ENCODE data around the gene GPATCH1. TPM values are rescaled to one million over a fixed set of nuclear protein-coding genes. Genes with fewer than 3 reads are reported as not detected.

GPATCH1 gene
- total RNA-seq, 4 donors from 2014 or later, result 5.4 to 8.9 (median 7.3) TPM

- no peaks in the 10 kb centered on the region for H3K27me3 ChIP-seq
- H3K36me3 ChIP-seq, result no peaks in the 10 kb centered on the region
- no peak overlapping the region for H3K4me3 ChIP-seq
- no peaks in the 10 kb centered on the region for H3K9me3 ChIP-seq
- intact Hi-C loops (cut with DNase I), result no loop called here
- no peak for TF ChIP-seq EP300 (IDR thresholded peaks at IDR 0.05)
- no peak for TF ChIP-seq POLR2AphosphoS5 (IDR thresholded peaks at IDR 0.05)
- no peak for TF ChIP-seq CTCF (IDR thresholded peaks at IDR 0.05)
- TF ChIP-seq POLR2A (IDR thresholded peaks at IDR 0.05; ENCODE audit: low read depth), result no peak
- no peaks in the 10 kb centered on the region for H3K4me1 ChIP-seq
- 98% methylated on average over 1 of the region's 1 CpG for WGBS
- no peak for DNase-seq (ENCODE audit: extremely low spot score)
- no peak overlapping the region for H3K27ac ChIP-seq (replicated peaks in 1 of 4)
Observed at GRCh38 chr19:33167438-33167837, 86.5 kb downstream of the GPATCH1 start.

- no peaks in the 10 kb centered on the region for H3K36me3 ChIP-seq
- WGBS, result 97% methylated on average over 1 of the region's 1 CpG
- intact Hi-C loops (cut with DNase I), result no loop called here
- no peak overlapping the region for H3K27ac ChIP-seq (replicated peaks in 1 of 4)
- H3K4me1 ChIP-seq, result peaks cover 0 to 5% (median 2%) of the 10 kb centered on the region in 4 donors
- H3K27me3 ChIP-seq, result no peaks in the 10 kb centered on the region
- no peaks in the 10 kb centered on the region for H3K9me3 ChIP-seq
- no peak for DNase-seq (ENCODE audit: extremely low spot score)
- no peak for TF ChIP-seq EP300 (IDR thresholded peaks at IDR 0.05)
- TF ChIP-seq POLR2AphosphoS5 (IDR thresholded peaks at IDR 0.05), result no peak
- TF ChIP-seq CTCF (IDR thresholded peaks at IDR 0.05), result no peak
- TF ChIP-seq POLR2A (IDR thresholded peaks at IDR 0.05; ENCODE audit: low read depth), result no peak
- H3K4me3 ChIP-seq, result no peak overlapping the region
Observed at GRCh38 chr19:33168528-33168927, 87.5 kb downstream of the GPATCH1 start.

- no peak overlapping the region for H3K27ac ChIP-seq (replicated peaks in 1 of 4)
- no peaks in the 10 kb centered on the region for H3K9me3 ChIP-seq
- TF ChIP-seq CTCF (IDR thresholded peaks at IDR 0.05), result no peak
- no peak for TF ChIP-seq POLR2AphosphoS5 (IDR thresholded peaks at IDR 0.05)
- no peak for TF ChIP-seq EP300 (IDR thresholded peaks at IDR 0.05)
- TF ChIP-seq POLR2A (IDR thresholded peaks at IDR 0.05; ENCODE audit: low read depth), result no peak
- H3K27me3 ChIP-seq, result no peaks in the 10 kb centered on the region
- intact Hi-C loops (cut with DNase I), result no loop called here
- peaks cover 11 to 31% (median 16%) of the 10 kb centered on the region in 4 donors for H3K4me1 ChIP-seq
- H3K4me3 ChIP-seq, result no peak overlapping the region
- no peaks in the 10 kb centered on the region for H3K36me3 ChIP-seq
- no peak for DNase-seq (ENCODE audit: extremely low spot score)
- WGBS, result 89% methylated on average over 1 of the region's 1 CpG
Observed at GRCh38 chr19:33171222-33171795, 90.3 kb downstream of the GPATCH1 start.

- no peaks in the 10 kb centered on the region for H3K36me3 ChIP-seq
- WGBS, result 81% methylated on average over 6 of the region's 6 CpGs
- DNase-seq (ENCODE audit: extremely low spot score), result no peak
- H3K9me3 ChIP-seq, result no peaks in the 10 kb centered on the region
- TF ChIP-seq POLR2AphosphoS5 (IDR thresholded peaks at IDR 0.05) (no peak), EP300 (IDR thresholded peaks at IDR 0.05) (no peak), POLR2A (IDR thresholded peaks at IDR 0.05; ENCODE audit: low read depth) (no peak), CTCF (IDR thresholded peaks at IDR 0.05) (no peak)
- H3K27me3 ChIP-seq, result no peaks in the 10 kb centered on the region
- no peak overlapping the region for H3K27ac ChIP-seq (replicated peaks in 1 of 4)
- H3K4me1 ChIP-seq, result peaks cover 12 to 31% (median 17%) of the 10 kb centered on the region in 4 donors
- intact Hi-C loops (cut with DNase I), result no loop called here
- no peak overlapping the region for H3K4me3 ChIP-seq
Observed at GRCh38 chr19:33171916-33172359, 91.0 kb downstream of the GPATCH1 start.

- H3K4me1 ChIP-seq, result peaks cover 24 to 46% (median 32%) of the 10 kb centered on the region in 4 donors
- H3K9me3 ChIP-seq, result no peaks in the 10 kb centered on the region
- intact Hi-C loops (cut with DNase I), result no loop called here
- no peaks in the 10 kb centered on the region for H3K27me3 ChIP-seq
- no peak for DNase-seq (ENCODE audit: extremely low spot score)
- no peak overlapping the region for H3K4me3 ChIP-seq
- no peak overlapping the region for H3K27ac ChIP-seq (replicated peaks in 1 of 4)
- TF ChIP-seq POLR2AphosphoS5 (IDR thresholded peaks at IDR 0.05) (no peak), EP300 (IDR thresholded peaks at IDR 0.05) (no peak), POLR2A (IDR thresholded peaks at IDR 0.05; ENCODE audit: low read depth) (no peak), CTCF (IDR thresholded peaks at IDR 0.05) (no peak)
- WGBS, result 76% methylated on average over 5 of the region's 5 CpGs
- H3K36me3 ChIP-seq, result no peaks in the 10 kb centered on the region
Observed at GRCh38 chr19:33174186-33174585, 93.2 kb downstream of the GPATCH1 start.
